H9 (cell line): ENCODE results near the gene ITGA8. TPM values are rescaled to one million over a fixed set of nuclear protein-coding genes. Genes with fewer than 3 reads are reported as not detected.

Source experiments
- DNase-seq: peaks from one replicate; pipeline ENCODE4 v3.0.0-alpha.2; 2017
- H2AFZ ChIP-seq: one replicate; pipeline ENCODE4 v1.6.1; 2013; ENCODE audit warnings: mild to moderate bottlenecking, low read length, control low read depth, moderate library complexity
- H2AK5ac ChIP-seq: 2 replicates; pipeline ENCODE4 v1.6.1; 2013; ENCODE audit warnings: low read length, control low read depth, mixed read lengths; ENCODE audit not compliant: insufficient read length
- H2BK120ac ChIP-seq: one replicate; pipeline ENCODE4 v1.6.1; 2013; ENCODE audit warnings: low read depth, mild to moderate bottlenecking, low read length, control low read depth, inconsistent platforms; ENCODE audit not compliant: poor library complexity, severe bottlenecking
- H2BK12ac ChIP-seq: 2 replicates; pipeline ENCODE4 v1.6.1; 2013; ENCODE audit warnings: low read length, control low read depth, mixed read lengths, low read depth; ENCODE audit not compliant: insufficient read length
- H2BK15ac ChIP-seq: 2 replicates; pipeline ENCODE4 v1.6.1; 2013; ENCODE audit warnings: low read depth, low read length, control low read depth
- H2BK20ac ChIP-seq: one replicate; pipeline ENCODE4 v1.6.1; 2013; ENCODE audit warnings: low read depth, mild to moderate bottlenecking, low read length, control low read depth, inconsistent platforms; ENCODE audit not compliant: poor library complexity, severe bottlenecking
- H2BK5ac ChIP-seq: 2 replicates; pipeline ENCODE4 v1.6.1; 2013; ENCODE audit warnings: low read length, control low read depth, mixed read lengths; ENCODE audit not compliant: insufficient read length
- H3K14ac ChIP-seq: 2 replicates; pipeline ENCODE4 v1.6.1; 2013; ENCODE audit warnings: low read length, control low read depth; ENCODE audit not compliant: insufficient read depth
- H3K18ac ChIP-seq: 2 replicates; pipeline ENCODE4 v1.6.1; 2013; ENCODE audit warnings: low read depth, mild to moderate bottlenecking, mixed read lengths, low read length, control low read depth; ENCODE audit not compliant: insufficient read length
- H3K23ac ChIP-seq: 2 replicates; pipeline ENCODE4 v1.6.1; 2013; ENCODE audit warnings: low read length, control low read depth, mixed read lengths, low read depth; ENCODE audit not compliant: insufficient read length
- H3K23me2 ChIP-seq: 2 replicates; pipeline ENCODE4 v1.6.1; 2013; ENCODE audit warnings: low read depth, mild to moderate bottlenecking, mixed read lengths, low read length, control low read depth; ENCODE audit not compliant: insufficient read length, poor library complexity, severe bottlenecking
- H3K27ac ChIP-seq: 2 replicates; pipeline ENCODE4 v1.5.1; 2013; ENCODE audit warnings: low read length, control low read depth, mixed read lengths, low read depth; ENCODE audit not compliant: insufficient read length
- H3K27me3 ChIP-seq: 2 replicates; pipeline ENCODE4 v1.6.1; 2013; ENCODE audit warnings: low read length, control low read depth, inconsistent platforms; ENCODE audit not compliant: insufficient read depth
- H3K4ac ChIP-seq: 2 replicates; pipeline ENCODE4 v1.6.1; 2013; ENCODE audit warnings: low read depth, mild to moderate bottlenecking, control low read depth, inconsistent platforms, low read length, moderate library complexity
- H3K4me1 ChIP-seq: 2 replicates; pipeline ENCODE4 v1.6.1; 2013; ENCODE audit warnings: low read length, control low read depth, inconsistent platforms; ENCODE audit not compliant: insufficient read depth
- H3K4me2 ChIP-seq: 2 replicates; pipeline ENCODE4 v1.6.1; 2013; ENCODE audit warnings: low read length, control low read depth, mixed read lengths; ENCODE audit not compliant: insufficient read length, insufficient read depth
- H3K56ac ChIP-seq: 2 replicates; pipeline ENCODE4 v1.6.1; 2013; ENCODE audit warnings: low read depth, mild to moderate bottlenecking, mixed read lengths, low read length, control low read depth; ENCODE audit not compliant: insufficient read length
- H3K79me1 ChIP-seq: 2 replicates; pipeline ENCODE4 v1.6.1; 2013; ENCODE audit warnings: low read depth, mild to moderate bottlenecking, moderate library complexity, low read length, control low read depth, inconsistent platforms; ENCODE audit not compliant: insufficient read depth, poor library complexity, severe bottlenecking
- H3K79me2 ChIP-seq: 2 replicates; pipeline ENCODE4 v1.6.1; 2013; ENCODE audit warnings: low read length, control low read depth, inconsistent platforms; ENCODE audit not compliant: insufficient read depth
- H3K9ac ChIP-seq: 2 replicates; pipeline ENCODE4 v1.6.1; 2013; ENCODE audit warnings: low read length, control low read depth, mixed read lengths; ENCODE audit not compliant: insufficient read length; ENCODE audit errors: extremely low read depth
- H3K9me3 ChIP-seq: one replicate; pipeline ENCODE4 v1.6.1; 2013; ENCODE audit warnings: low read depth, low read length, inconsistent platforms; ENCODE audit not compliant: control insufficient read depth
- H3T11ph ChIP-seq: one replicate; pipeline ENCODE4 v1.6.1; 2013; ENCODE audit warnings: mild to moderate bottlenecking, low read length, control low read depth, inconsistent platforms
- H4K20me1 ChIP-seq: one replicate; pipeline ENCODE4 v1.6.1; 2013; ENCODE audit not compliant: control insufficient read depth, insufficient read length, insufficient read depth
- H4K5ac ChIP-seq: 2 replicates; pipeline ENCODE4 v1.6.1; 2013; ENCODE audit warnings: low read depth, mild to moderate bottlenecking, mixed read lengths, low read length, control low read depth; ENCODE audit not compliant: insufficient read length
- H4K8ac ChIP-seq: replicated peaks from 2 replicates; pipeline ENCODE4 v1.6.1; 2013; ENCODE audit warnings: low read length, control low read depth, mixed read lengths, low read depth; ENCODE audit not compliant: insufficient read length
- H4K91ac ChIP-seq: 2 replicates; pipeline ENCODE4 v1.6.1; 2013; ENCODE audit warnings: low read depth, mild to moderate bottlenecking, moderate library complexity, mixed read lengths, low read length, control low read depth; ENCODE audit not compliant: insufficient read length
- H3K27ac Mint-ChIP-seq, 3 experiments: 2 replicates in 2 of 3; 3 replicates in 1 of 3; pipeline ENCODE4 v1.8.0; 2020 to 2021; ENCODE audit warnings: mixed read lengths in 3 of 3, mild to moderate bottlenecking in 1 of 3, moderate library complexity in 1 of 3
- H3K27me3 Mint-ChIP-seq: 2 replicates; pipeline ENCODE4 v1.8.0; 2021; ENCODE audit warnings: low read depth, mild to moderate bottlenecking, moderate library complexity, mixed read lengths
- H3K36me3 Mint-ChIP-seq, 3 experiments: 2 replicates in 2 of 3; 3 replicates in 1 of 3; pipeline ENCODE4 v1.8.0; 2020 to 2021; ENCODE audit warnings: low read depth in 3 of 3, mixed read lengths in 3 of 3; ENCODE audit not compliant: insufficient read depth in 1 of 3
- H3K4me1 Mint-ChIP-seq, 2 experiments: 2 replicates each; pipeline ENCODE4 v1.8.0; 2020; ENCODE audit warnings: mixed read lengths in 2 of 2
- H3K4me3 Mint-ChIP-seq, 2 experiments: 2 replicates in 1 of 2; 3 replicates in 1 of 2; pipeline ENCODE4 v1.8.0; 2020 to 2021; ENCODE audit warnings: mild to moderate bottlenecking in 2 of 2, mixed read lengths in 2 of 2, moderate library complexity in 1 of 2
- H3K9me3 Mint-ChIP-seq, 2 experiments: 2 replicates in 1 of 2; 3 replicates in 1 of 2; pipeline ENCODE4 v1.8.0; 2020; ENCODE audit warnings: mild to moderate bottlenecking in 2 of 2, mixed read lengths in 2 of 2, moderate library complexity in 1 of 2
- WGBS: extraction: QIAGEN DNeasy Blood & Tissue Kit; methylation state at CpG from one replicate; pipeline ENCODE4 v1.1.7; 2013; ENCODE audit warnings: missing lambda C conversion rate, low lambda C conversion rate, mixed read lengths; ENCODE audit not compliant: insufficient read length; ENCODE audit errors: extremely low coverage; 5-methylcytosine and 5-hydroxymethylcytosine counted together
- total RNA-seq: library from RNA; stranded (reverse); gene quantifications from 2 replicates; pipeline ENCODE4 v1.2.1, GENCODE V29; 2021
- TF ChIP-seq, protein P1 (sequence below): fragments of 200-600 bp; sonication (generic); conservative IDR thresholded peaks from 3 replicates; pipeline ENCODE4 v1.8.0; 2021; ENCODE audit warnings: antibody characterized with exemption, mild to moderate bottlenecking

ITGA8 gene
- total RNA-seq, 1 experiment from 2014 or later = not detected

DNA sequence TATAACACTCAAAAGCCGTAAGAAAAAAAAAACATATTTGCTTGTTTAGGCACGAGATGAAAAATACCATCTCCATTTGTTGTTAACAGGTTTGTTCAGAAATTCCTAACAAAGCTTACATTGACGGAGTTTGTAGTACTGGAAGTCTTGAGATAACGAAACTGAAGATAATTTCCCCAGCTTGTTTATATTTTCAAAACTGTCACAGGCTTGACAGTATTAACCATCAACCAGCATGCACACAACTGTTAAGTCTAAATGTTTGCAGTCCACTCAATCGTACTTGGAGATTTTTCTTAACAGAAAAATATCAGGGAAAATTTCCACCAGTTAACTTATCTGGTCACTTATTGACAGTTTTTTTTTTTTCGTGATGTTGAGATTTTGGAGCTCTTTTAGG lies 68.5 kb downstream of the ITGA8 start:
- no CpG with 5 or more reads among the region's 6 CpGs for WGBS
- H4K5ac ChIP-seq = no peak overlapping the region
- H3K27ac ChIP-seq = no peak overlapping the region
- no peak overlapping the region for H3K56ac ChIP-seq
- H3K23ac ChIP-seq = no peak overlapping the region
- H2BK5ac ChIP-seq = no peak overlapping the region
- H3K23me2 ChIP-seq = no peaks in the 10 kb centered on the region
- H2BK12ac ChIP-seq = no peak overlapping the region
- H3K27me3 ChIP-seq = no peaks in the 10 kb centered on the region
- H3K9me3 ChIP-seq = no peaks in the 10 kb centered on the region
- no peak overlapping the region for H2BK20ac ChIP-seq
- H2AK5ac ChIP-seq = no peak overlapping the region
- Mint-ChIP-seq H3K27ac (no peak overlapping the region), H3K36me3 (no peaks in the 10 kb centered on the region), H3K4me3 (no peak overlapping the region), H3K9me3 (no peaks in the 10 kb centered on the region), H3K4me1 (0 out of 4 replicates have a peak, but pooled peaks cover 0 to 3% of the 10 kb centered on the region in 2 experiments), H3K27me3 (no peaks in the 10 kb centered on the region)
- no peak overlapping the region for H2AFZ ChIP-seq
- H3K4me1 ChIP-seq = no peaks in the 10 kb centered on the region
- no peak overlapping the region for H3T11ph ChIP-seq
- H2BK120ac ChIP-seq = no peak overlapping the region
- no peak overlapping the region for H3K4me2 ChIP-seq
- no peak overlapping the region for H3K18ac ChIP-seq
- H3K14ac ChIP-seq = no peak overlapping the region
- no peak overlapping the region for H4K8ac ChIP-seq
- DNase-seq = no peak
- H3K4ac ChIP-seq = no peak overlapping the region
- no peak overlapping the region for H3K9ac ChIP-seq
- no peak overlapping the region for H2BK15ac ChIP-seq
- no peak overlapping the region for H4K91ac ChIP-seq
- no peaks in the 10 kb centered on the region for H3K79me1 ChIP-seq
- no peaks in the 10 kb centered on the region for H4K20me1 ChIP-seq
- H3K79me2 ChIP-seq = no peaks in the 10 kb centered on the region
- TF ChIP-seq, protein P1, sequence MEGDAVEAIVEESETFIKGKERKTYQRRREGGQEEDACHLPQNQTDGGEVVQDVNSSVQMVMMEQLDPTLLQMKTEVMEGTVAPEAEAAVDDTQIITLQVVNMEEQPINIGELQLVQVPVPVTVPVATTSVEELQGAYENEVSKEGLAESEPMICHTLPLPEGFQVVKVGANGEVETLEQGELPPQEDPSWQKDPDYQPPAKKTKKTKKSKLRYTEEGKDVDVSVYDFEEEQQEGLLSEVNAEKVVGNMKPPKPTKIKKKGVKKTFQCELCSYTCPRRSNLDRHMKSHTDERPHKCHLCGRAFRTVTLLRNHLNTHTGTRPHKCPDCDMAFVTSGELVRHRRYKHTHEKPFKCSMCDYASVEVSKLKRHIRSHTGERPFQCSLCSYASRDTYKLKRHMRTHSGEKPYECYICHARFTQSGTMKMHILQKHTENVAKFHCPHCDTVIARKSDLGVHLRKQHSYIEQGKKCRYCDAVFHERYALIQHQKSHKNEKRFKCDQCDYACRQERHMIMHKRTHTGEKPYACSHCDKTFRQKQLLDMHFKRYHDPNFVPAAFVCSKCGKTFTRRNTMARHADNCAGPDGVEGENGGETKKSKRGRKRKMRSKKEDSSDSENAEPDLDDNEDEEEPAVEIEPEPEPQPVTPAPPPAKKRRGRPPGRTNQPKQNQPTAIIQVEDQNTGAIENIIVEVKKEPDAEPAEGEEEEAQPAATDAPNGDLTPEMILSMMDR = no peak
